GF-D8 (cell line): ENCODE results near the gene NCOA6.
"Not testable (repeated sequence)": the region's sequence is repeated elsewhere in the genome, so short reads cannot be mapped to it uniquely, and the experiment has no call there.

Experiments
- DNase-seq: peaks from one replicate; lab custom pipeline; 2025; lab: John Stamatoyannopoulos, UW

NCOA6 gene

DNA sequence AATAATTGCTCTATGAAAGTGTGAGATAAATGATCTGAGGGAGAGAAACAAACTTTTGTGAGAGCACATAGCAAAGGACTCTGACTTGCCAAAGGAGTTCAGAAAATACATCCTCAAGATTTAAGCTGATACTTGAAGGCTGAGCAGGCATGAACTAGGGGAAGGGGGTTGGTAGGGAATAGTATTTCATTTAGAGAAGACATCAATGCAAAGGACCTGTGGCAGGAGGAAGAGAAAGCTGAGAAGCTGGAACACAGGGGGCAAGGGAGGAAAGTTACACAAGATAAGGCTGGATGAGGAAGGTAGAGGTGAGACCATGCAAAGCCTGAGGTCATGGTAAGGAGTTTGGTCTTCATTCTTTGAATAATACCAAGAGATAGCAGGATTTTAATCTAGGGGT is 50.6 kb downstream of the NCOA6 start:
- DNase-seq: no peak

DNA sequence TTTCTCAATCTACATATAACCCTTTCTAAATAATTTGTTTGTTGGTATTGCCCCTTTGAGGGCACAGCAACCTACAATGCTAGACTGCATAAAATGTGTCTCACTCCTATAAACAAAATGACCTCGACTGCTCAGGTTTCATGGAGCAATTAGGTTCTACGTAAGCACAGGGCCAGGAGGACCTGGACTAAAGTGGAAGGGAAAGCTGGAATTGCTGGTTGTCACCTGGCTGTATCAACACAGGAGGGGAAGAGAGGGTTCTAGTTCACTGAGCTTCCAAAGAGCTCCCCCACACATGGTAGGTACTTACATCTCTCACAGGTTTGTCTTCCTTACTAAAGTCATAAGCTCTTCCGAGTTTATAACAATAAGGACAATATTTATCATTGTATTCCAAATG is 51.0 kb downstream of the NCOA6 start:
- no peak for DNase-seq

DNA sequence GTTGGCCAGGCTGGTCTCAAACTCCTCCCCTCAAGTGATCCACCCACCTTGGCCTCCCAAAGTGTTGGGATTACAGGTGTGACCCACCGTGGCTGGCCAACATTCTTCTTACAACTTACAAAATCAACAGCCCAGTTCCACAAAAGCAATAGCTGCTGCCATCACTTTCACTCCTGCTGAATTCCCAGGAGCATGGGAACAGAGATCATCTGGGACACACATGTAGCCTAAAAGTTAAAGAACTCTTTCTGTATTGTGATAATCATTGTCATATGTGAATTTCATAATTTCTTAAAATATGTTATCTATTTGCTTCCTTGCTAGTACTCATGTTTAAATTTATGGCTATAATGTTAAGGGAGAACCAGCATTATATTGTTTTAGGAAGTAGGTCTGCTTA is 51.7 kb downstream of the NCOA6 start:
- no peak for DNase-seq

DNA sequence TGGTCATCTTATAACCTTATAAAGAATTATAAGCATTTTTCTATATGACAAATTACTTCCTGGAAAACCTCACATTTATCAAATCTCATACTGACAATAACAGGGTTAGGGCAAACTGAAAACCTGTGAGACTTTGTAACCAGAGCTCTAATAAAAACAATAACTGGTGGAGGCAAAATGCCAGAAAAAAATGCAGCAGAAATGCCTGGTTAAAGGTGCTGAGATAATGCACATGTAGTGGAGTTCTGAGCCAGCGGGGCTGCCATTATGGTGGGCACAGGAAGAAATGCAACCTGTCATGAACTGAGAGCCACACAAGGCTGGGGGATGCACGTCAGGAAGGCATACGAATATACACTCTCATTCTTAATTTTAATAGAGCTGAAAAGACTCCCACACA is 53.0 kb downstream of the NCOA6 start:
- no peak for DNase-seq

DNA sequence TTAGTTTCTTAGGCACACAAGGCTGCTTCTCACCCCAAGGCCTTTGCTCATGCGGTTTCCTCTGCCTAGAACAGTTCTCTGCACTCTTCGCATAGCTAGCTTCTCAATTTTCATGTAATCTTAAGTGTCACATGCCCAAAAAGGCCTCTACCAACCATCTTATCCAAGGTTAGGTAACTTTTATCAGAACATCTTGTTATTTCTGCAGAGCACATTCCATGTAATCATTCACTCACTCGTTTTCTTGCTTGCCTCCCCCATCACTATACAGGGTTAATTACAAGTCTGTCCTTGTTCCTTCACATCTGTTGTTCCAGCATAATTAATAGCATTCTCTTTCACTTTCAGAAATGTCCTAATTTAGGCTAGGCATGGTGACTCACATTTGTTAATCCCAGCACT is 53.8 kb downstream of the NCOA6 start:
- DNase-seq: no peak

DNA sequence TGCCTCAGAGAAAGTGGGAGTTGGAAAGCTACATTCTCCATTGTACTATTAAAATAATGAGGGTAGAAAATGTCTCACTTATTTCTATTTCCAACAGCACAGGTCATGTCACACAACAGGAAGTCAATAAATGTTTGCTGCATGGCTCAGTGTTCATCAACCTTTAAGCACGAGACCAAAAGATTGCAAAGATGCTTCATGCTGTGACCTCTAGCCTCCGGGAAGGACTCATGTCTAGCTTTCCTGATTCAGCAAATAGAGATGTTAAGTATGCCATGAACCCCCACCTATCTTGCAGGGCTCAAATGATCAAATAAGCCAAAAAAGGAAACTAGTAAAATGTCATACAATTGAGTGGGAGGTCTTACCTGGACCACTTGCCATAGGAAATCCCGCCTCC is 57.4 kb downstream of the NCOA6 start:
- no peak for DNase-seq

DNA sequence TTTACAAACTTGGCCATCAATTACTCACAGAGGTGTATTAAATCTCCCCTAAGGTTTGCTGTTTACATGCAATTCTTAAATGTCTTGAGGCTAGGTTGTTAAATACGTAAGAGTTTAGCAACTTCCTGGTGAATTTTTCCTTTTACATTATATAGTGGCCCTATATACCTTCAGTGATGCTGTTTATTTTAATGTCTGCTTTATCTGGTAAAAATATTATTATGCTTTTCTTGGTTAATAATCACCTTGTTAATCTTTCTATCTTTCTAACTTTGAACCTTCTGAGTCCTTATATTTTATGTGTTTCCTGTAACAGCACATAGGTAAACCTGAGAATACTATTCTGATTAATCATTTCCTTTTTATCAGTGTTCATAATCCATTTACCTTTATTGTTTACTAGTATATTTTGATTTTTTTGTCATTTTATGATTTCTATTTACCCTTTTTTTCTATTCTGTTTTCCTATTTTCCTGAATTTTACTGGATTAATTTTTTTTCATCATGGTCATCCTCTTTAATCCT is 63.4 kb downstream of the NCOA6 start:
- DNase-seq: no peak

DNA sequence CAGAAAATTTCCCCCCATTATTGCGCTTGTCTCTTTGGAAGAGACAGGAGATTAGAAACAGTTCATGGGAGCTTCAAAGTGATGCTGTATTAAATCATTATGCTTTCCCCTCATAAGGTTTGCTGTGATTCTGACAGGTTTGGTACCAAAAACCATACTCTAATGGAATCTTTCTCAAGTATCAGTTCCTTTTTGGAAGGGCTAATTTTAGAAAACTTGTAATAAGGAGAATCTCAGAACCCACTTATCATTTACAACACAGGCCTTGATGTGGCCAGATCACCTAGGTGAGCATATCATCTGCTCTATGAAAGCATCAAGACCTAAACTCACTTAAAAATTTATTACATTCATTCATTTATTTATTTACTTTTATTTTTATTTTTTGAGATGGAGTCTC is 70.1 kb downstream of the NCOA6 start:
- no peak for DNase-seq

DNA sequence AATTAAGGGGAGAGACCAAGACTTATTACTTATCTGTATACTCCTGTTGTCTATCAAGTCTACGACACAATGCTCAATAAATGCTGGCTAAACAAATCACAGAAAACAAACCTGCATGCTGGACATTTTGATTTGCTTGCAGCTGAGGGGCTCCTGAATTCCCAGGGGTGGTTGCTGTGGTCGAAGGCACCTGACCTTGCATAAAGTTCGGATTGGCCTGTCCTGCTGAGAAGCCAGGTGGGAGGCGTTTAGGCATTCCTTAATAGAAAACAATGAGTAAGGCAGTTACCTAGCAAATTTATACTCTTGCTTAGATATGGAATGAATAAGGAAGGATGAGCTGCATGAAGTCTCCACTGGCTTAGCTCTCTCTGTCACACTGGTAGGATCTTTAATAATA is 70.8 kb downstream of the NCOA6 start:
- DNase-seq: no peak

DNA sequence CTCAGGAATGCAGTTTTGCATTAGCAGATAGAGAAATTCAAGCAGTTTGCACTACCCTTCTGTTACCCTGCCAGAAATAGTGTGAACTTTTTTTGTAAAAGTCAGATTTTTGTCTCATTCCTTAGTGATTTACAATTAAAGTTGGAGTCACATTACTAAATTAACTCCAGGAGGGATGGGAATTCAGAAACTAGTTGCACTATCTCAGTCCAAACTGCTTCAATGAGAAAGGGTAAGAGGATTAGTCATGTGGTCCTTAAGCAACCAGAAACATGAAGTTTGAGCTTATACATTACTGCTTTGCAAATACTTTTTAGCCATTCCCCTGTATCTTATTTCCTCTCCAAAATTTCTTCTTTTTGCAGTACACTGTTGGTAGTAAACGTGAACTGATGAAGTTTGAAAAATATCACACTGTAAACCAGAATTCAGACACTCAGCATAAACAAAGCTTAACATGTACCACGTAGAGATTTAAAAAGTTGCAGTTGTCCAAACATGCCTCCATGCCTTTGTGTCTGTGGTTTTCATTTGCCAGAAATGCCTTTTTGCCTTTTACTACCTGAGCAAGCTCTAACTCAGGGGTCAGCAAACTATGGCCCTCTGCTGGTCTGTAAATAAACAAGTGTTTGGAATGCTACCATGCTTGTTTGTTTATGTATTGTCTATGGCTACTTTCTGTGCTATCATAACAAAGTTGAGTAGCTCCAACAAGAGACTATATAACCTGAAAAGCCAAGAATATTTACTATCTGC is 71.6 kb downstream of the NCOA6 start:
- no peak for DNase-seq

DNA sequence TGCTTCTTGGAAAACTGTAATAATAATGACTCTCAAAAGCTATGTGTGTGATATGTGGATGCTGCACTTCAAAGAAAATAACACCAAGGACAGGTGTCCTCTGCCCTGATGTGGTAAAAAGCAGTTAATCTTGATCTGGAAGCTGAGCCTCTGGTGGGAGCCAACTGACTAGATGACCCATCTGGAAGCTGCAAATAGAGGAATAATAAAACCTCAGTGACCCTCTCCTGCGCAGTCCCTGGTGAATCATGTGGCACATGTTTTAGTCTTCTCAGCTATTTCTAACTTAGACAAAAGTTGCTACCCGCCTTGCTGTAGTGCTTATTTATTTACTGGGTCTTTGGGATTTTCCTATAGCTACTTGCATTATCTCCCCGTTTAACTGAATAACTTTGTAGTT is 74.0 kb downstream of the NCOA6 start:
- DNase-seq: no peak

DNA sequence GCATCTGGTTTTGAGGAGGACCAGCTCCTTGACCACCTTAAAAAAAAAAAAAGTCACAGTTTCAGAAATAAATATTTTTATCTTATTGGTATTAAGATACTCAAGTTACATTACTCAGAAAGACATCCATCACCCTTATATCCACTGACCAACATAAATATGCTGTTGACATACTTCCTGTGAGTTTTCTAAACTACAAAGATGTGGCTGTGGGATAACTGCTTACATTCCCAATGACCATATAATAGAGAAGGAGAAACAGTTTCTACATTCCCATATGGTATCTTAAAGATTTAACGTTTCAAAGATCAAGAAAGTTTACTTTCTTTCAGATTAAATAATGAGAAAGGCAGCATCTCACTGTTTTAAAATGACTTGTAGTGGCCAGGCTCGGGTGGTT is 75.0 kb downstream of the NCOA6 start:
- DNase-seq: no peak

DNA sequence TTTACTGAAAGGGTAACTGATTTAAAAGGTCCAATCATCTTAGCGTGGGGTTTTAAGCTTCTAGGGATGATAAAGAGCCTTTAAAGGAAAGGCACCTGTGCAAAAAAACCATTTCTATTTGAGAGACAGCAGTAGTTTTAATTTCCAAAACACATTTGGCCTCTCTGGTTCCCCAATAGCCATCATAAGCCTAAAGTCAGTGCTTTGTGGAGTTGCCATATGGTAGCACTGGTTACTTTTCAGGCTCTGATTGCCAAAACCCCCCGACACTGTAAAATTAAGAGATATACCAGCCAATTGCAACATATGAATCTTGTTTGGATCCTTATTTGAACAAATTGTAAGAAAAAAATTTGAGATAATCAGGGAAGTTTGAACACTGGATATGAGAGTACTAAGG is 76.7 kb downstream of the NCOA6 start:
- no peak for DNase-seq

DNA sequence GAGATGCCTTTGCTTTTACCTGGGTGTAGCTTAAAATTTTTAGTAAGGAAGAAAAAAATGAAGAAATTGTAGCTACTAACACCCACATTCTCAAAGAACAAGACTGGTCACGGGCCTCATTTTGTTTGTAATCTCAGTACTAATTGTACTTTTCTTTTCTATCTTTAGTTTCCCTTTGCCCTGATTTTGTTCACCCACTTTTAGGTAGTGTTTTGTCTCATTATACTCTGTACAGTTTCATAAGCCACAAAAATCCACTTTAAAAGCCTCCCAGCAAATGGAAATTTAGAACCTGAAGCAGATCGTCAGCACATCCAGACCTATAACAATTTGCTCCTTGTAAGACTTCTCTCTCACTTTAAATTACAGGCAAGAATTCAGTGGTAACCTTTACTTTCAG is 78.0 kb downstream of the NCOA6 start:
- DNase-seq: no peak

DNA sequence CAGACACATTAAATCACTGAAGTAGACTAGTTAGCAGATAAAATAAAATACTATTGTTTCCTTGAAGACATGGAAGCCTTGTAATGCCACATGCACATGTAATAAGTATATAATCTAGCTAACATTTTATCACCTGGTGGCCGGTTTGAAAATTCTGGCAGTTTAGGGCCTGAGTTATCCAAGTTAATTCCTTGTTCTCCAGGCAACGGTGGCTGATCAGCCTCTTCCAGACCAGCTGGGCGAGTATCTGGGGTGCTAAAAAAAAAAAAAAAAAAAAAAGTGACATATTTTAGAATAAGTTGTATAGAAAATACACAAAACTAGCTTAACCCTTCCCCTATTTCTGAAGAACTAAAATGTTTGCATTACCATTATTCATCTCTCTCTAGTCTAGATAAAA is 78.8 kb downstream of the NCOA6 start:
- no peak for DNase-seq

DNA sequence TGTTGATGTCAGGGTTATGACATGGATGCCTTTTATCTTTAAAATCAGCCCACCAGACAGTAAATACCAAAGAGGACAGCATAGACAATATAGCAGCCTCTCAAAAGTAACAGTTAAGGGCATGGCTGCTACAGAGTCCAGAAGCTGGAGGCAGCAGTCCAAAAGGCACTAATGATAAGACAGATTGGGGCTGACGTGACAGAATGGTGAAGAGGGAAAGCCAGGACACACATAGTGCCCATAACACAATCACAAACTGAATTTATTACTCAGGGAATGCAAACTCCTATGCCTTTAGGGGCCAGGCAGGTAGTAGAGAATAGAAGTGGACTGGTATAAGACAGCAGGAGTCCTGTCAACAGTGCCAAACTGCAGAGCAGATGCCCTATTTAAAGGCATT is 80.6 kb downstream of the NCOA6 start:
- DNase-seq: no peak

DNA sequence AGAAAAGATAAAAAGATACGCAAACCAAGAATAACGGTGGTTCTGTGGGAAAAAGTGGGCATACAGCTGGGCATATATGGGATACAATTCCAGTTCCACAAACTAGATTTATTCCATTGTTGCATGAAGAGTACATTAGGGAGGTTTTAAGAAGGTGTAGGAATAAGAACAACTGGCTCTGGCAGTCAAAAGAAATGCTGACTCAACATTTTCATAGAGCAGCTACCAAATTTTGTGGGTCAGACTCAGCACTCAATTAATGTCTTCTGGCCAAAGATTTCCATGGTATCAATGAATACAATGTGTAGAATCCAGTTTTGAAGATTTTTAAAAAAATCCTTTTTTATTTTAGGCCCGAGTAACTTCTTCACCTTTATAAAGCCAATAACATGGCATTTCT is 81.1 kb downstream of the NCOA6 start:
- DNase-seq: no peak

DNA sequence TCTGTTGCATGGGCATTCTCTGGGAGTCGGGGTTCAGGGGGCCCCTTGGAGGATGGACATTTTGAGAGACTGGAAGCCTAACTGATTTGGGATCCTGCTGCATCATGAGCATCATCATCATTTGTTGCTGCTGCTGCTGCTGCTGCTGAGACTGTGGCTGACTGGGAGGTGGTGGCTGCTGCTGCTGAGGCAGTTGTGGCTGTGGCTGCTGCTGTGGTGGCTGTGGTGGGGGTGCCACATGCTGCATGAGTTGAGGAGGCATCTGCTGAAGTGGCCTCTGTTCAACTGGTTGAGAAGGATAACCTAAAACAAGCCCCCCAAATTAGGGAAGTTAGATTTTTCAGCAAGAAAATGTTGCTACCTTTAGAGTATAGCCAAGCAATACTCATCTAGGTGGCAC is 82.4 kb downstream of the NCOA6 start:
- DNase-seq: no peak

DNA sequence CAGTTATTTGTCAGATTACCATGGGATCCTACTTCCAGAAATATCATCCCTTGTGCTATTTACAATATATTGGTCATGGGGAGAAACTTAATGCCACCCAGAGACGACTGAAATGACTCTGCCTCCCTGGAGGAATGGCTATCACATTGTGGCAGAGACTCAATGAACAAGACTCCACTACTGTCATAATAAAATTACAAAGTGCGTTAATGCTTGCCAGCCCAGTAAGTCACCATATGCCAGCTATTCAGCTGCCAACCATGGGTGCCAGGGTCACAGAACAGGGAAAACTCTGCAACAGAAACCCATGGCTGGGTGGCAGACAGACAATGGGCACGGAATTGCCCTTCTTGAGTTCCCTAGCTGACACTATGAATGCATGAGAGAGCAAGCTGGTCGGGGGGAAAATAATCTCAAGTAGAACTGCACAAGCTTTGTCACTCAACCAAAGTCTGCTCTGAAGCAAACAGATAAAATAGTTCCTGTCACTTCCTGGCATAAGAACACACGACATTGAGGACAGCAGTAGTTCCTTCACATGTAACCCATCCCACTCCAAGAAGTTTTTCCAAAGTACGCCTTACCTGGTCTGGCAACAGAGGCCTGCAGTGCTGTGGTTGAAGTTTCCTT is 89.2 kb downstream of the NCOA6 start:
- DNase-seq: no peak

DNA sequence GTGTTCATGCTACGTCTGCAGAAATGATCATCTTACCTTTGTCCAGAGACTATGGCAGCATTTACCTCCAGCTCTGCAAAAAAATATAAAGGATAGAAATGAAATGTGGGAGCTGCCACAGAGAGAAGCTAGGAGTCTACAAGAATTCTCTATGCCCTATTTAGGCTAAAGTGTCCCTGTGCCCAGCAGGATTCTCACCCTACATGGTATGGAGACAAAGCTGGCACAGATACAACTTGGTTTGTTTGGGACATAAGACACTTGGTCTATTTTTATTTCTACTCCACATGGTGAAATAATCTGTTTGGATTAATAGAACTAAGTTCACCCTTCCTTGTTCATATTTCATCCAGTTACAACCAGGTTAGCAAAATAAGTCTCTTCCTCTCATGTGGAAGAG is 92.9 kb downstream of the NCOA6 start:
- DNase-seq: no peak

DNA sequence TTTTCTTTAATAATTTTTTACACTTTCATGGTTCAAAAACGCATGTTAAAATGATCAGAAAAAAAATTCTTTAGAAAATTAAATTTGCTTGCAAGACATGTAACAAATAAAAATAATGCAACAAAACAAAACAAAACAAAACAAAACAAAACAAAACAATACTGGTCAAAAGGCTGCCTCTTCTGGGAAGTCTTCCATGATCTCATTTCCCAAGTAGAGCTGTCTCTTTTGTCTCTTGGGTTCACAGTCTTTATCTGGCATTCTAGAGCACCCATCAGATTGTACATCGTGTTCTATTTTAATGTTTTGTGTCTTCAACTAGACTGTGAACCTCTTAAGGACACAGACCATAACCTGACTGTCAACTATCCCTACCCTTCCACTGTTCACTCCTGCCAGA is 96.0 kb downstream of the NCOA6 start:
- DNase-seq: no peak

DNA sequence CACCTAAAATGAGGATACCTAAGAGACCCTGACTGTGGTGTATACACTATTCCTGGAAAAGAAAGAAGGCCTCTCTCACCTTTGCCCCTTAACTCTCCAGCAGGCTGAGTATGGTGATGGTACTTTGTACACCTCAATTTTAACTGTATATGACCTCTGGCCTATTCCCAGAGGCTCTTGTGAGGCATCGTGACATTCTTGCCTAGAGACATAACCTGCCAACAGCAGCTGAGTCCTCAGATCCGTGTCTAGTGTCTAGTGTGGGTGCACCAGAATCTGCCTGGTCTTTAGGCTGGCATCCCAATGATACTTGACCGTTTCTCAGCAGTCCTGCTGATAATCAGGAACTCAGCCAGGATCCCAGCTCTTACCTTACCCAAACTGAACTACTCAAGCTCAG is 101.3 kb downstream of the NCOA6 start:
- DNase-seq: no peak

DNA sequence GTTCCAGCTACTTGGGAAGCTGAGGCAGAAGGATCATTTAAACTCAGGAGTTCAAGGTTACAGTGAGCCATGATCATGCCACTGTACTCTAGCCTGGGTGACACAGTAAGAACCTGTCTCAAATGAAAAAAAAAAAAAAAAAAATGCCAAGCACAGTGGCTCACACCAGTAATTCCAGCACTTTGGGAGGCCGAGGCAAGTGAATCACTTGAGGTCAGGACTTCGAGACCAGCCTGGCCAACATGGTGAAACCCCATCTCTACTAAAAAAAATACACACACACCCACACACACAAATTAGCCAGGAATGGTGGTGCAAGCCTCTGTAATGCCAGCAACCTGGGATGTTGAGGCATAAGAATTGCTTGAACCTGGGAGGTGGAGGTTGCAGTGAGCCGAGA is 102.9 kb downstream of the NCOA6 start:
- DNase-seq: not testable (repeated sequence)

DNA sequence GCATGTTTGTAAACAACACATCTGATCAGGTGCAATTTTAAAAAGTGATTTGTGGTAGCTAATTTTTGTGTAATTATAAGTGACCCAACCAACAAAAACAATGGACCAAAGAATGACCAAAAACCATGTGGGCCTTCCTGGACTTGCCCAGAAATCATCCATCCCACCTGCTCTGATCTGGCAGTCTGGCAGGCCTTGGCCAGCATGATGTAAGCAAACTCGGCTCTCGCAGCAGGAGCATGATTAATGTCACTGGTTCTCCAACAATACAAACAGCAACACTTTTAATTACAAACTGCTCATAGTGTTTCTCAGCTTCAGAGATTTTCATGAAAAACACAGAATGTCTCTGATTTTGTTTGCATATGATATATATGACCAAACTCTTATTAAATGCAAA is 105.2 kb downstream of the NCOA6 start:
- DNase-seq: no peak
